T-cell (primary cell): ENCODE data around the gene ACSS2. TPM values are rescaled to one million over a fixed set of nuclear protein-coding genes. Genes with fewer than 3 reads are reported as not detected.

Experiments used
- ATAC-seq, 4 experiments: fragments of 200-7000 bp in 3 of 4; fragments of 150-1000 bp in 1 of 4; cut with Tn5 transposase; replicated peaks in 1 of 4; 1 replicate in 3 of 4; 2 replicates in 1 of 4; pipeline ENCODE4 v1.10.0; 2021; ENCODE audit warnings: moderate library complexity in 3 of 4, mild to moderate bottlenecking in 2 of 4, moderate number of reproducible peaks in 1 of 4
- CTCF ChIA-PET, 2 donors: fragments of 300-600 bp; sonication (Branson Sonifier 250); formaldehyde crosslinking; loops; one replicate each; lab custom pipeline; 2022; ENCODE audit warnings: antibody characterized with exemption in 2 of 2; lab: Charles Lee
- POLR2A ChIA-PET, 2 donors: fragments of 300-600 bp; sonication (Branson Sonifier 250); formaldehyde crosslinking; loops; one replicate each; lab custom pipeline; 2022; ENCODE audit warnings: antibody characterized with exemption in 2 of 2; lab: Charles Lee
- DNase-seq, 35 experiments: peaks; one replicate each; pipeline versions ENCODE4 v3.0.0 to v3.0.0-alpha.2; 2013 to 2023
- H3K27ac ChIP-seq: one replicate; pipeline ENCODE4 v1.5.1; 2013; ENCODE audit warnings: low read length
- H3K27me3 ChIP-seq, 2 experiments: replicated peaks in 1 of 2; 1 replicate in 1 of 2; 2 replicates in 1 of 2; pipeline versions ENCODE4 v1.6.1 to v1.7.0; 2013; ENCODE audit warnings: low read length in 1 of 2, mixed read lengths in 1 of 2; ENCODE audit not compliant: control insufficient read depth in 2 of 2, insufficient read depth in 2 of 2; ENCODE audit errors: extremely low read depth in 1 of 2
- H3K36me3 ChIP-seq, 2 donors: 1 replicate in 1 of 2; 2 replicates in 1 of 2; pipeline versions ENCODE4 v1.6.1 to v1.7.0; 2013; ENCODE audit warnings: low read length in 1 of 2; ENCODE audit not compliant: control insufficient read depth in 2 of 2, insufficient read depth in 1 of 2; ENCODE audit errors: extremely low read depth in 1 of 2
- H3K4me1 ChIP-seq, 2 experiments: 1 replicate in 1 of 2; 2 replicates in 1 of 2; pipeline versions ENCODE4 v1.6.1 to v1.7.0; 2013; ENCODE audit warnings: low read length in 2 of 2, mixed read lengths in 1 of 2; ENCODE audit not compliant: insufficient read depth in 2 of 2, control insufficient read depth in 1 of 2; ENCODE audit errors: extremely low read depth in 1 of 2
- H3K4me3 ChIP-seq, 2 donors: 1 replicate in 1 of 2; 2 replicates in 1 of 2; pipeline versions ENCODE4 v1.5.1 to v1.7.0; 2013; ENCODE audit warnings: mild to moderate bottlenecking in 2 of 2, low read length in 1 of 2, moderate library complexity in 1 of 2; ENCODE audit not compliant: control insufficient read depth in 1 of 2; ENCODE audit errors: extremely low read depth in 1 of 2
- H3K9me3 ChIP-seq: 2 replicates; pipeline ENCODE4 v1.7.0; 2013
- H3K27ac Mint-ChIP-seq, 2 donors: one replicate each; pipeline ENCODE4 v1.8.0; 2020 to 2021; ENCODE audit warnings: mild to moderate bottlenecking in 2 of 2, mixed read lengths in 2 of 2
- H3K27me3 Mint-ChIP-seq, 2 donors: one replicate each; pipeline ENCODE4 v1.8.0; 2021 to 2022; ENCODE audit warnings: mixed read lengths in 2 of 2
- H3K36me3 Mint-ChIP-seq: one replicate; pipeline ENCODE4 v1.8.0; 2021; ENCODE audit warnings: mixed read lengths
- H3K4me1 Mint-ChIP-seq, 3 donors: one replicate each; pipeline ENCODE4 v1.8.0; 2020 to 2022; ENCODE audit warnings: mixed read lengths in 3 of 3, mild to moderate bottlenecking in 1 of 3
- H3K4me3 Mint-ChIP-seq, 3 donors: one replicate each; pipeline ENCODE4 v1.8.0; 2020 to 2022; ENCODE audit warnings: mild to moderate bottlenecking in 3 of 3, mixed read lengths in 3 of 3, moderate library complexity in 3 of 3
- H3K9me3 Mint-ChIP-seq, 3 donors: one replicate each; pipeline ENCODE4 v1.8.0; 2020 to 2022; ENCODE audit warnings: mixed read lengths in 3 of 3
- WGBS: methylation state at CpG from one replicate; pipeline ENCODE4 v1.1.5; 2013; ENCODE audit warnings: missing lambda C conversion rate; ENCODE audit not compliant: insufficient coverage; 5-methylcytosine and 5-hydroxymethylcytosine counted together
- total RNA-seq, 35 experiments: library from RNA in 6 of 35; stranded (reverse) in 6 of 35; fragments of 120-200 nt in 1 of 35; gene quantifications; one replicate each; pipeline versions ENCODE4 v1.2.1 to v1.2.4 and lab custom pipeline; 2013 to 2026

Gene ACSS2
- total RNA-seq, 5 donors from 2014 or later (not counting 1 experiment from before 2014, with no cell fraction given) = 24.7 to 34.7 (median 27.7) TPM

GRCh38 chr20:34861386-34862084 is 14.9 kb upstream of the ACSS2 start:
- Histone ChIP-seq H3K4me3 (no peak overlapping the region), H3K27ac (no peak overlapping the region), H3K27me3 (no peaks in the 10 kb centered on the region), H3K4me1 (no peaks in the 10 kb centered on the region), H3K36me3 (peaks cover 8 to 11% of the 10 kb centered on the region in 2 donors), H3K9me3 (no peaks in the 10 kb centered on the region)
- CTCF ChIA-PET = interaction anchor here in 1 of 2 donors (0.5 kb wide), 1 partner anchor 91 kb away, joined by 3 read pairs; no protein-coding TSS in a partner anchor
- no peak overlapping the region for H3K4me3 Mint-ChIP-seq
- H3K9me3 Mint-ChIP-seq = no peaks in the 10 kb centered on the region
- POLR2A ChIA-PET = no interaction called here
- peaks cover 17% of the 10 kb centered on the region for H3K36me3 Mint-ChIP-seq
- no peak for DNase-seq
- H3K27ac Mint-ChIP-seq = no peak overlapping the region
- H3K27me3 Mint-ChIP-seq = no peaks in the 10 kb centered on the region
- H3K4me1 Mint-ChIP-seq = peaks cover 0 to 3% (median under 1%) of the 10 kb centered on the region in 3 donors
- ATAC-seq = no peak
- 95% methylated on average over 3 of the region's 7 CpGs for WGBS

- Mint-ChIP-seq H3K36me3 (peaks cover 16% of the 10 kb centered on the region), H3K9me3 (no peaks in the 10 kb centered on the region), H3K4me3 (no peak overlapping the region), H3K27me3 (no peaks in the 10 kb centered on the region), H3K4me1 (peaks cover 0 to 7% (median 6%) of the 10 kb centered on the region in 3 donors), H3K27ac (no peak overlapping the region)
- H3K4me3 ChIP-seq = no peak overlapping the region
- ChIA-PET POLR2A (interaction anchor here (0.5 to 0.6 kb wide), 4 partner anchors 55 to 694 kb away, joined by 4 to 5 read pairs (median 5); no protein-coding TSS in a partner anchor), CTCF (interaction anchor here (0.6 kb wide), 4 partner anchors 20 to 1002 kb away, joined by 3 to 6 read pairs (median 3); no protein-coding TSS in a partner anchor)
- no peaks in the 10 kb centered on the region for H3K4me1 ChIP-seq
- DNase-seq (no peak), ATAC-seq (no peak)
- H3K27ac ChIP-seq = no peak overlapping the region
- H3K27me3 ChIP-seq = no peaks in the 10 kb centered on the region
- no peaks in the 10 kb centered on the region for H3K9me3 ChIP-seq
- 91% methylated on average over 6 of the region's 12 CpGs for WGBS
- H3K36me3 ChIP-seq = peaks cover 7 to 8% of the 10 kb centered on the region in 2 donors
These were observed 13.7 kb upstream of the ACSS2 start for GRCh38 chr20:34862724-34863123.

- no peak overlapping the region for H3K4me3 Mint-ChIP-seq
- POLR2A ChIA-PET = interaction anchor here in 1 of 2 donors (0.5 kb wide), 1 partner anchor 55 kb away, joined by 4 read pairs; no protein-coding TSS in a partner anchor
- H3K36me3 Mint-ChIP-seq = peaks cover 12% of the 10 kb centered on the region
- H3K9me3 Mint-ChIP-seq = no peaks in the 10 kb centered on the region
- CTCF ChIA-PET = no interaction called here
- H3K9me3 ChIP-seq = no peaks in the 10 kb centered on the region
- 95% methylated on average over 19 of the region's 32 CpGs for WGBS
- no peak overlapping the region for H3K4me3 ChIP-seq
- H3K36me3 ChIP-seq = peaks cover 7 to 8% of the 10 kb centered on the region in 2 donors
- H3K27ac Mint-ChIP-seq = no peak overlapping the region
- no peak overlapping the region for H3K27ac ChIP-seq
- H3K27me3 ChIP-seq = no peaks in the 10 kb centered on the region
- DNase-seq = no peak
- no peaks in the 10 kb centered on the region for H3K4me1 ChIP-seq
- no peak for ATAC-seq
- no peaks in the 10 kb centered on the region for H3K27me3 Mint-ChIP-seq
- H3K4me1 Mint-ChIP-seq = peaks cover 1 to 7% (median 7%) of the 10 kb centered on the region in 3 donors
These were observed 12.9 kb upstream of the ACSS2 start for GRCh38 chr20:34863421-34863965.

- Mint-ChIP-seq H3K4me3 (no peak overlapping the region), H3K27me3 (no peaks in the 10 kb centered on the region), H3K9me3 (no peaks in the 10 kb centered on the region), H3K27ac (no peak overlapping the region), H3K4me1 (peaks cover 3 to 8% (median 8%) of the 10 kb centered on the region in 3 donors), H3K36me3 (peaks cover 12% of the 10 kb centered on the region)
- ATAC-seq (no peak), DNase-seq (no peak)
- 98% methylated on average over 5 of the region's 5 CpGs for WGBS
- Histone ChIP-seq H3K27me3 (no peaks in the 10 kb centered on the region), H3K9me3 (no peaks in the 10 kb centered on the region), H3K4me3 (no peak overlapping the region), H3K4me1 (no peaks in the 10 kb centered on the region), H3K27ac (no peak overlapping the region), H3K36me3 (peaks cover 7 to 8% of the 10 kb centered on the region in 2 donors)
- CTCF ChIA-PET = interaction anchor here in 1 of 2 donors (0.6 kb wide), 1 partner anchor 228 kb away, joined by 3 read pairs; no protein-coding TSS in a partner anchor
- POLR2A ChIA-PET = no interaction called here
These were observed 12.2 kb upstream of the ACSS2 start for GRCh38 chr20:34864216-34864615.

DNA sequence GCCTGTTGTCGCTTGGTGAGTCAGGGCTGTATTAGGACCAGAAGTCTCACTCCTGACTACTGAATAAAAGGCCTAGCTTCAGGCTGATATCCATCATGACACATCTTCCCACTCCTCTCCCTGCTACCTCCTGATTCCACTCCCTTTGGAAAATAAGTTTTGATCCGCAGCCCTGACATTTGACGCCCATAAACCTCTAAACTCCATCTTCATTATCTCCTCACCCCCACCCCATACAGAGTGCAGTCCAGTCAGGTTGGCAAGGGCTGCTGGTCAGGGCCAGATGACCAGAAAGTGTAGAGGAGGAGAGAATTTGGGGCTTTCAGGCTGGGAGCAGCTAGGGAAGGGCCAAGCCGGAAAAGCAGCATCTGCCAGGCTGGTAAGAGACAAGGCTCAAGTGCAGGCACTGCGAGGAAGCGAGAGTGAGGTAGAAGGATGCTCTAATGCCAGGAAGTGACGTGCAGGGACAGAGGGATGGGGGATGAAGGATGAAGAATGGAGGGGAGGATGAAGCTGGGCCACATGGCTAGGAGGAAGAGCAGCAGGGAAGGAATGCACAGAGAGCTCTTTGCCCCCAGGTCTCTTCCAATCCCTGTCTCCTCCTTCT is 5.0 kb upstream of the ACSS2 start:
- POLR2A ChIA-PET = no interaction called here
- Mint-ChIP-seq H3K36me3 (no peaks in the 10 kb centered on the region), H3K9me3 (no peaks in the 10 kb centered on the region), H3K4me1 (peaks cover 64 to 70% (median 69%) of the 10 kb centered on the region in 3 donors), H3K4me3 (peak overlapping the region; percentile 79 to 90 (median 84)), H3K27ac (peak overlapping the region; percentile 56 to 87), H3K27me3 (no peaks in the 10 kb centered on the region)
- Histone ChIP-seq H3K36me3 (no peaks in the 10 kb centered on the region), H3K9me3 (no peaks in the 10 kb centered on the region), H3K4me1 (peaks cover 11 to 39% of the 10 kb centered on the region in 2 experiments), H3K27ac (no peak overlapping the region), H3K4me3 (no peak overlapping the region), H3K27me3 (no peaks in the 10 kb centered on the region)
- WGBS = 100% methylated on average over 5 of the region's 7 CpGs
- DNase-seq (peak in 1 of 35 experiments; percentile 5), ATAC-seq (no peak)
- CTCF ChIA-PET = no interaction called here

DNA sequence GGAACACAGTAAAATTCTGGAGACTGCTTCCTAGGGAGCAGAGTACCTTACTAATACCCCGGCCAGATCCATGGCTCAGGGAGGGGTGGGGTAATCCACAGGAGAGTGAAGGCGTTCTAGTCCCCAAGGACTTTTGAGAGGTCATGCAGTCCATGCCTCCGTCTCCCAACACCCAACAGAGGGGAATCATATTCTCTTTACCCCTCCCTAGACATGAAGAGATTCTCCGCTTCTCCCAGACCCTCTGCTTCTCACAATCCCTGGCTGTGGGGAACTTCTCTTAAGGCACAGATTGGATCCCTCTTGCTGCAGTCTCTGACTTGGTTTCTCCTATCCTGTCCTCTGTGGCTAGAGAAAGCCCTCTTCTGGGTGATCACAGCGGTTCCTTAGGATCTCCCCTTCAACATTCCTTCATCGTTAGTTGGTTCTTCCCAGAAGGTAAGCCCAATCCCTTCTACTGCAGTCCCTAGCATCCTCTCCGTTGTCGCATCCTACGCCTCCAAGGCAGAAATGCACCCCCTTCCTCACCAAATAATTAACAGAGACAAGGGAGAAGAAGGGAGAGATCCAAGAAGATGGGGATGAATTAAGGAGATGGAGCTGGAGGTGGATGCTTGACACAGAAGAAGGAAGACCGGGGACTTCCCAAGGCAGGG is 4.3 kb upstream of the ACSS2 start:
- POLR2A ChIA-PET = no interaction called here
- no peak for ATAC-seq
- Mint-ChIP-seq H3K36me3 (no peaks in the 10 kb centered on the region), H3K27ac (peak overlapping the region; percentile 87 to 88), H3K4me1 (peaks cover 67 to 69% (median 69%) of the 10 kb centered on the region in 3 donors), H3K4me3 (peak overlapping the region; percentile 79 to 90 (median 84)), H3K27me3 (no peaks in the 10 kb centered on the region), H3K9me3 (no peaks in the 10 kb centered on the region)
- H3K4me3 ChIP-seq = peak overlapping the region; percentile 51 to 60
- no peaks in the 10 kb centered on the region for H3K9me3 ChIP-seq
- H3K4me1 ChIP-seq = peaks cover 14 to 46% of the 10 kb centered on the region in 2 experiments
- peak in 1 of 35 experiments; percentile 20 for DNase-seq
- peaks cover 0 to 4% of the 10 kb centered on the region in 2 experiments for H3K27me3 ChIP-seq
- WGBS = 67% methylated on average over 3 of the region's 10 CpGs
- peak overlapping the region; percentile 49 for H3K27ac ChIP-seq
- CTCF ChIA-PET = no interaction called here
- no peaks in the 10 kb centered on the region for H3K36me3 ChIP-seq
